ENCODE results near the gene DET1.

GRCh38 chr15:88489321-88489720 lies 57.2 kb downstream of the DET1 start:
- TF ChIP-seq POLR2A (IDR thresholded peaks at IDR 0.05) (no peak), CTCF (IDR thresholded peaks at IDR 0.05) (no peak), POLR2AphosphoS5 (IDR thresholded peaks at IDR 0.05) (no peak)

Data from transverse colon (tissue), 4 donors.